ENCODE measurements around the gene FAN1. TPM values are rescaled to one million over a fixed set of nuclear protein-coding genes. Genes with fewer than 3 reads are reported as not detected.

FAN1 gene
- total RNA-seq, 4 donors from 2014 or later = 11.7 to 19.4 (median 17.6) TPM

DNA sequence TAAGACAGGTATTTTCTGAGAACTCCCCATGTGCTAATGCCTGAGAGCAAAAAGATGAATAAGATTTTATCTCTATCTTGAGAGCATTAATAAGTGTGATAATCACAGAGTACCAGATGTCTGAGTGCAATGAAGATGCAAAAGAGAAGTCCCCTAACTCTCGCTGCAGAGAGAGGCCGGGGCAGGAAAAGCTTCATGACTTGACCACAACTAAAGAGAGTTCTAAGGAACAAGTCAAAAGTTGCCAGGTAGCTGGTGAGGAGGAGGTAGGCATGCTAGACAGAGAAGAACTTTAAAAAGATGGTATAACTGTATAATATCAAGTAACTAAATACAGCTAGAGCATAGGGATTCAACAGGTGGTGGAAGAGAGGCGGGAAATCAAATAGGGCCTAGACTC, 58.9 kb downstream of the FAN1 start:
- H3K4me3 ChIP-seq (ENCODE audit: low read depth, poor library complexity, severe bottlenecking) = no peak overlapping the region
- 74 to 86% methylated on average over 3 of the region's 3 CpGs for WGBS, 2 donors
- intact Hi-C loops (cut with DNase I; ENCODE audit: low total_unique reads) = no loop called here
- DNase-seq (ENCODE audit: low spot score in 2 of 2) = no peak
- TF ChIP-seq POLR2A (IDR thresholded peaks at IDR 0.05) = no peak
- TF ChIP-seq, protein P1, sequence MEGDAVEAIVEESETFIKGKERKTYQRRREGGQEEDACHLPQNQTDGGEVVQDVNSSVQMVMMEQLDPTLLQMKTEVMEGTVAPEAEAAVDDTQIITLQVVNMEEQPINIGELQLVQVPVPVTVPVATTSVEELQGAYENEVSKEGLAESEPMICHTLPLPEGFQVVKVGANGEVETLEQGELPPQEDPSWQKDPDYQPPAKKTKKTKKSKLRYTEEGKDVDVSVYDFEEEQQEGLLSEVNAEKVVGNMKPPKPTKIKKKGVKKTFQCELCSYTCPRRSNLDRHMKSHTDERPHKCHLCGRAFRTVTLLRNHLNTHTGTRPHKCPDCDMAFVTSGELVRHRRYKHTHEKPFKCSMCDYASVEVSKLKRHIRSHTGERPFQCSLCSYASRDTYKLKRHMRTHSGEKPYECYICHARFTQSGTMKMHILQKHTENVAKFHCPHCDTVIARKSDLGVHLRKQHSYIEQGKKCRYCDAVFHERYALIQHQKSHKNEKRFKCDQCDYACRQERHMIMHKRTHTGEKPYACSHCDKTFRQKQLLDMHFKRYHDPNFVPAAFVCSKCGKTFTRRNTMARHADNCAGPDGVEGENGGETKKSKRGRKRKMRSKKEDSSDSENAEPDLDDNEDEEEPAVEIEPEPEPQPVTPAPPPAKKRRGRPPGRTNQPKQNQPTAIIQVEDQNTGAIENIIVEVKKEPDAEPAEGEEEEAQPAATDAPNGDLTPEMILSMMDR (IDR thresholded peaks at IDR 0.05) = no peak

DNA sequence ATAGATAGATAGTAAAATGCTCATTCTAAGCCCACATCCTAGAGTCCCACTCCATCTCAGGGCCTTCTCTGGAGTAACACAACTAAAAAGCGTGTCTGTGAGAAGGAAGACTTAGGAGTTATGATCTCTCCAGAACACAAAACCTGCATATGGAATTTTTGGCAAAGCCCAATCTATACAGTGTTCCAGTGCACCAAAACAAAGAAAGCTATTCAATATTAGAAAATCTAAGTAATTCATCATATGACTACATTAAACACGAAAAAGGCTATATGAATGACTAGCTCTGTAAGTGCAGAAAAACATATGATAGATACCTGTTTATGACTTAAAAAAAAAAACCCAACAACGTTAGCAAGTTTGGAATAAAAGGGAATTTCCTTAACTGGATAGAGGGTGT, 60.0 kb downstream of the FAN1 start:
- no peak for DNase-seq (ENCODE audit: low spot score in 2 of 2)
- no peak overlapping the region for H3K4me3 ChIP-seq (ENCODE audit: low read depth, poor library complexity, severe bottlenecking)
- 70 to 73% methylated on average over 3 of the region's 3 CpGs for WGBS, 2 donors
- intact Hi-C loops (cut with DNase I; ENCODE audit: low total_unique reads) = no loop called here
- TF ChIP-seq, protein P1 (IDR thresholded peaks at IDR 0.05) = no peak
- no peak for TF ChIP-seq POLR2A (IDR thresholded peaks at IDR 0.05)

DNA sequence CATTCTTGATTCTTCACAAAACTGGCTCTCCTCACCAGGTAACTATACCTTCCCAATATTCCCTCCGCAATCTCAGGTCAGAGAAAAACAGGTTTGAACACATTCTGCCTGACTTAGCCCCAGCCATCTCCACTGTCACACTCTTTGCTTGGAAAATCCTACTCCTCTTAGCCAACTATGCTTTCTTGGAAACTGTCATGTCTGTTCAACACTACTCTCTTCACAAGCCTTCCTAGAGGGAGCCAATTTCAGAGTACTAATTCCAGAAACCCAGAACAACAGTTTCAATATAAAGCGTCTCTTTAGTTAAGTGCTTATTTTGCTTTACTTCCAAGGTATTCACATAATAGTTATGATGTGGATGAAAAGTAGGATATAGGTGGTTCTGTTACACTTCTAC, 66.0 kb downstream of the FAN1 start:
- intact Hi-C loops (cut with DNase I; ENCODE audit: low total_unique reads) = no loop called here
- TF ChIP-seq, protein P1 (IDR thresholded peaks at IDR 0.05) = no peak
- no peak for TF ChIP-seq POLR2A (IDR thresholded peaks at IDR 0.05)
- no peak overlapping the region for H3K4me3 ChIP-seq (ENCODE audit: low read depth, poor library complexity, severe bottlenecking)
- DNase-seq (ENCODE audit: low spot score in 2 of 2) = no peak
- WGBS, 2 donors = 65 to 66% methylated on average over 2 of the region's 2 CpGs

DNA sequence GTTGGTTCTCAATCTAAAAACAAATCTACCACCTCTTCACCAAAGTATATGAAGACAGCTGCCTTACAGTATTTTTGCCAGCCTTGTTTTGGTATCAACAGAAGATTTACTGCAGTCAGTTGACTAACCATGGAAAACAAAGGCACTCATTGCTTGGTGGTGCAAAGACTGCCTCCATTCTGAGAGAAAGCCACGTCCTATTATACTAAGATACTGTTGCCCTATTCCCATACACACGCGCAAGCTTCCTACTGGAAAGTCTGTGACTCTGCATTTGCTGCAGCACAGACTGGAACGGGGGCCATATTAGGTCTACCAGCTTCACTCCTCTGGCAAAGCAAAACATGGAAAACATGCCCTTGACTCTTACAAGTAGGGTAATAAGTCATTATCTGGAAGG, 69.7 kb downstream of the FAN1 start:
- TF ChIP-seq, protein P1 (IDR thresholded peaks at IDR 0.05) = no peak
- TF ChIP-seq POLR2A (IDR thresholded peaks at IDR 0.05) = no peak

DNA sequence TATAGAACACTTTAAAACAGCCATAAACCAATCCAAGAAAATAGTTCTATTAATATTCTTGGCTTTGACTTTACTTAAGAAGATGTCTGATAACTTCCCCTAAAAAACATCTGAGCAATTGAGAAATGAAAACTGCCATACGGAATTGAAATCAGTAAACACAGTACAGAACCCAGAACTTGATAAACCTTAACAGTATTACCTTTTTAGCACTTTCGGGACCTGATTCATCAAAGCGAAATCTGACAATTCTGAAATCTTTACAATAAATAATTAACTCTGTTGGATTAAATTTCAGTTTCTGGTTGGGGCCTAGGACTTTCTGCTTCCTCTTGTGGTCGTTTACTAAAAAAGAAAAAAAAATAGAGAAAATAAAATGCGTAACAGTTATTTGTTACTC, 70.4 kb downstream of the FAN1 start:
- WGBS, 2 donors = 80 to 86% methylated on average over 5 of the region's 5 CpGs
- no peak for TF ChIP-seq POLR2A (IDR thresholded peaks at IDR 0.05)
- TF ChIP-seq, protein P1 (IDR thresholded peaks at IDR 0.05) = no peak
- H3K4me3 ChIP-seq (ENCODE audit: low read depth, poor library complexity, severe bottlenecking) = no peak overlapping the region
- intact Hi-C loops (cut with DNase I; ENCODE audit: low total_unique reads) = no loop called here
- no peak for DNase-seq (ENCODE audit: low spot score in 2 of 2)

More for the DNA sequence above, 69.7 kb downstream of the FAN1 start:
- WGBS, 2 donors = 91% methylated on average over 4 of the region's 4 CpGs
- no peak overlapping the region for H3K4me3 ChIP-seq (ENCODE audit: low read depth, poor library complexity, severe bottlenecking)
- DNase-seq (ENCODE audit: low spot score in 2 of 2) = no peak
- intact Hi-C loops (cut with DNase I; ENCODE audit: low total_unique reads) = no loop called here

DNA sequence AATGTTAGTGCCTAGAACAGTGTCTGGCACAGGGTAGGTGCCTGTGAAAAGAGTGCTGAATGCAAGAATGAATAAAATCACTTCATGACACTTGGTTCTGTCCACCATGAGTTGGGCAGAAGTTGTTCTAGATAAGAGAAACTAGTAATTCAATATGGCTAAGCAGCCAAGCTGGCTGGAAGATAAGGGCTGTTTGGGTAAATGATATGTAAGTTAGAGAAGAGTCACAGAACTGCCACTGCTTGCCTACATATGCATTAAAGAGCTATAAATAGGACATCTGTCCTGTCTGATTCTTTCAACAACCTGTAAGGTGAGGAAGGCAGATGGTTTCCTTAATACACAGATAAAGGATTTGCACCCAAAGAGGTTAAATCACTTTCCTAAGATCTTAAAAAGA, 74.6 kb downstream of the FAN1 start:
- DNase-seq (ENCODE audit: low spot score in 2 of 2) = no peak
- no peak for TF ChIP-seq POLR2A (IDR thresholded peaks at IDR 0.05)
- TF ChIP-seq, protein P1 (IDR thresholded peaks at IDR 0.05) = no peak
- intact Hi-C loops (cut with DNase I; ENCODE audit: low total_unique reads) = no loop called here
- H3K4me3 ChIP-seq (ENCODE audit: low read depth, poor library complexity, severe bottlenecking) = no peak overlapping the region

All from lower leg skin (tissue), 4 donors.